ENCODE data around the gene C19orf25.

The C19orf25 gene

DNA sequence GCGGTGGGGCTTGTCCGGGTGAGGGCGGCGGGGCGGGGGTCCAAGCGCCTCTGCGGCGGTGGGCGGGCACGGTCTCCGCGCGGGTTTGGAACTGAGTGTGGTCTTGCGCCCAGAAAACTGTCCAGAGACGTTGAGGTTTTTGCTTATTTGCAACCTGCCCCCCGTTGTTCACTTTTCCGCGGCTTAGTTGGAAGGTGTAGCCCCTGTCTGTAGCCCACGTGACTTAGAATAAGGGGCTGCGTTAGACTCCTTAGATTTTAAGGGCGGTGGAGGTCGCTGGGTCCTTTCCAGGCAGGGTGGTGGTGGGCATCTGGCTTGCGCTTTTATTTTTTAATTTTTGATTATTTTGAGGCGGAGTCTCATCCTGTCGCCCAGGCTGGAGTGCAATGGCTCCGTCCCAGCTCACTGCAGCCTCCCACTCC, 40.1 kb downstream of the C19orf25 start:
- Histone ChIP-seq H3K4me1 (ENCODE audit: control insufficient read depth in 2 of 2, insufficient read depth in 2 of 2, low read length in 2 of 2) (peaks cover 13% of the 10 kb centered on the region in 2 donors), H3K27me3 (ENCODE audit: control insufficient read depth in 2 of 2, insufficient read depth in 2 of 2, low read length in 2 of 2) (no peaks in the 10 kb centered on the region), H3K36me3 (ENCODE audit: control insufficient read depth in 2 of 2, insufficient read depth in 2 of 2, low read length in 2 of 2) (peaks cover 23 to 36% of the 10 kb centered on the region in 2 donors), H3K9me3 (ENCODE audit: control insufficient read depth in 2 of 2, low read length in 2 of 2) (no peaks in the 10 kb centered on the region), H3K9ac (ENCODE audit: low read depth in 1 of 2, low read length in 2 of 2) (peak overlapping the region; percentile 76 to 86), H3K4me3 (ENCODE audit: low read length in 2 of 2) (peak overlapping the region; percentile 85 to 94), H3K27ac (ENCODE audit: low read depth in 2 of 2, low read length in 2 of 2) (peak overlapping the region; percentile 87)

GRCh38 chr19:1438035-1438932, 40.7 kb downstream of the C19orf25 start, which contains the start of gene RPS15:
TSS of gene RPS15 (plus strand) at chr19:1438396. CDS start at chr19:1438426, 30 bp downstream.
- Histone ChIP-seq H3K27me3 (ENCODE audit: control insufficient read depth in 2 of 2, insufficient read depth in 2 of 2, low read length in 2 of 2) (no peaks in the 10 kb centered on the region), H3K4me1 (ENCODE audit: control insufficient read depth in 2 of 2, insufficient read depth in 2 of 2, low read length in 2 of 2) (peaks cover 13% of the 10 kb centered on the region in 2 donors), H3K36me3 (ENCODE audit: control insufficient read depth in 2 of 2, insufficient read depth in 2 of 2, low read length in 2 of 2) (peaks cover 28 to 43% of the 10 kb centered on the region in 2 donors), H3K27ac (ENCODE audit: low read depth in 2 of 2, low read length in 2 of 2) (peak within 1 kb of the TSS; percentile 87), H3K9ac (ENCODE audit: low read depth in 1 of 2, low read length in 2 of 2) (peak within 1 kb of the TSS; percentile 76 to 86), H3K9me3 (ENCODE audit: control insufficient read depth in 2 of 2, low read length in 2 of 2) (no peaks in the 10 kb centered on the region), H3K4me3 (ENCODE audit: low read length in 2 of 2) (peak within 1 kb of the TSS; percentile 85 to 94)

DNA sequence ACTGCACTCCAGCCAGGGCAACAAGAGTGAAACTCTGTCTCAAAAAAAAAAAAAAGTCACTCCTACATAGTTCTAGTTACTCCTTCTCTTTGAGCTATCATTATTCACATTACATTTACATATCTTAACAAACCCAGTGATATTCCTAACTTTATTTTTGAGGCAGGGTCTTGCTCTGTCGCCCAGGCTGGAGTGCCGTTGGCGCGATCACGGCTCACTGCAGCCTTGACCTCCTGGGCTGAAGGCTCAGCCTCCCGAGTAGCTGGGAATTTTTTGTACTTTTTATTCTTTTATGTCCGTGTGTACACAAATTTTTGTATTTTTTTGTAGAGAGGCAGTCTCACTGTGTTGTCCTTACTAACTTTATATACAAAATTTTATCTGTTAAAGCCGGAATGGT, 41.4 kb downstream of the C19orf25 start:
- H3K36me3 ChIP-seq (ENCODE audit: control insufficient read depth in 2 of 2, insufficient read depth in 2 of 2, low read length in 2 of 2) = peaks cover 35 to 49% of the 10 kb centered on the region in 2 donors
- peak overlapping the region in 1 of 2 donors; percentile 76 for H3K9ac ChIP-seq (ENCODE audit: low read depth in 1 of 2, low read length in 2 of 2)
- H3K4me1 ChIP-seq (ENCODE audit: control insufficient read depth in 2 of 2, insufficient read depth in 2 of 2, low read length in 2 of 2) = peaks cover 13% of the 10 kb centered on the region in 2 donors
- peak overlapping the region; percentile 27 to 94 for H3K4me3 ChIP-seq (ENCODE audit: low read length in 2 of 2)
- no peaks in the 10 kb centered on the region for H3K27me3 ChIP-seq (ENCODE audit: control insufficient read depth in 2 of 2, insufficient read depth in 2 of 2, low read length in 2 of 2)
- peak overlapping the region; percentile 62 to 78 for H3K27ac ChIP-seq (ENCODE audit: low read depth in 2 of 2, low read length in 2 of 2)
- no peaks in the 10 kb centered on the region for H3K9me3 ChIP-seq (ENCODE audit: control insufficient read depth in 2 of 2, low read length in 2 of 2)

GRCh38 chr19:1435378-1435989, 43.5 kb downstream of the C19orf25 start:
- Histone ChIP-seq H3K36me3 (ENCODE audit: control insufficient read depth in 2 of 2, insufficient read depth in 2 of 2, low read length in 2 of 2) (peaks cover 34 to 44% of the 10 kb centered on the region in 2 donors), H3K27ac (ENCODE audit: low read depth in 2 of 2, low read length in 2 of 2) (no peak overlapping the region)

DNA sequence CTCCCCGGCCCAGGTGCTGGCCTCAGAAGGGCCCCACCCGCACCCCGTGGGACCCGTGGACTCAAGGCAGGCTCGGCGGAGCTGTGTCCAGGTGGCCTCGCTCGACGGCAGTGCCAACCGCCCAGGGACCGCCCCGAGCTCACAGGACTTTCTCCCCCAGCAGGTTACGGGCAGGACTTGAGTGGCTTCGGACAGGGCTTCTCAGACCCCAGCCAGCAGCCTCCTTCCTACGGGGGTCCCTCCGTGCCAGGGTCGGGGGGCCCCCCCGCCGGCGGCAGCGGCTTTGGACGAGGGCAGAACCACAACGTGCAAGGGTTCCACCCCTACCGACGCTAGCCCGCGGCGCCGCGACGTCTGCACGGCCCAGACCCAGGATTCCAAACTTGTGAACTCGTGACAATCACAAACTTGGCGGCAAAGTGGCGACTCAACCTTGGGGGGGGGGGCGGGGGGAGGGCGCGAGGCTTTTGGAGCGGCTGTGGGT, 44.4 kb downstream of the C19orf25 start:
- Histone ChIP-seq H3K9ac (ENCODE audit: low read depth in 1 of 2, low read length in 2 of 2) (no peak overlapping the region), H3K27ac (ENCODE audit: low read depth in 2 of 2, low read length in 2 of 2) (no peak overlapping the region), H3K4me1 (ENCODE audit: control insufficient read depth in 2 of 2, insufficient read depth in 2 of 2, low read length in 2 of 2) (peaks cover 8 to 12% of the 10 kb centered on the region in 2 donors), H3K4me3 (ENCODE audit: low read length in 2 of 2) (no peak overlapping the region), H3K36me3 (ENCODE audit: control insufficient read depth in 2 of 2, insufficient read depth in 2 of 2, low read length in 2 of 2) (peaks cover 33 to 41% of the 10 kb centered on the region in 2 donors), H3K9me3 (ENCODE audit: control insufficient read depth in 2 of 2, low read length in 2 of 2) (no peaks in the 10 kb centered on the region), H3K27me3 (ENCODE audit: control insufficient read depth in 2 of 2, insufficient read depth in 2 of 2, low read length in 2 of 2) (no peaks in the 10 kb centered on the region)

More at GRCh38 chr19:1435378-1435989, 43.5 kb downstream of the C19orf25 start:
- Histone ChIP-seq H3K4me3 (ENCODE audit: low read length in 2 of 2) (no peak overlapping the region), H3K9ac (ENCODE audit: low read depth in 1 of 2, low read length in 2 of 2) (no peak overlapping the region), H3K4me1 (ENCODE audit: control insufficient read depth in 2 of 2, insufficient read depth in 2 of 2, low read length in 2 of 2) (peaks cover 13% of the 10 kb centered on the region in 2 donors), H3K27me3 (ENCODE audit: control insufficient read depth in 2 of 2, insufficient read depth in 2 of 2, low read length in 2 of 2) (no peaks in the 10 kb centered on the region), H3K9me3 (ENCODE audit: control insufficient read depth in 2 of 2, low read length in 2 of 2) (no peaks in the 10 kb centered on the region)

GRCh38 chr19:1434040-1434366, 45.0 kb downstream of the C19orf25 start:
- Histone ChIP-seq H3K4me3 (ENCODE audit: low read length in 2 of 2) (no peak overlapping the region), H3K9me3 (ENCODE audit: control insufficient read depth in 2 of 2, low read length in 2 of 2) (no peaks in the 10 kb centered on the region), H3K9ac (ENCODE audit: low read depth in 1 of 2, low read length in 2 of 2) (no peak overlapping the region), H3K27me3 (ENCODE audit: control insufficient read depth in 2 of 2, insufficient read depth in 2 of 2, low read length in 2 of 2) (no peaks in the 10 kb centered on the region), H3K27ac (ENCODE audit: low read depth in 2 of 2, low read length in 2 of 2) (no peak overlapping the region), H3K4me1 (ENCODE audit: control insufficient read depth in 2 of 2, insufficient read depth in 2 of 2, low read length in 2 of 2) (peaks cover 2 to 10% of the 10 kb centered on the region in 2 donors), H3K36me3 (ENCODE audit: control insufficient read depth in 2 of 2, insufficient read depth in 2 of 2, low read length in 2 of 2) (peaks cover 38 to 45% of the 10 kb centered on the region in 2 donors)

DNA sequence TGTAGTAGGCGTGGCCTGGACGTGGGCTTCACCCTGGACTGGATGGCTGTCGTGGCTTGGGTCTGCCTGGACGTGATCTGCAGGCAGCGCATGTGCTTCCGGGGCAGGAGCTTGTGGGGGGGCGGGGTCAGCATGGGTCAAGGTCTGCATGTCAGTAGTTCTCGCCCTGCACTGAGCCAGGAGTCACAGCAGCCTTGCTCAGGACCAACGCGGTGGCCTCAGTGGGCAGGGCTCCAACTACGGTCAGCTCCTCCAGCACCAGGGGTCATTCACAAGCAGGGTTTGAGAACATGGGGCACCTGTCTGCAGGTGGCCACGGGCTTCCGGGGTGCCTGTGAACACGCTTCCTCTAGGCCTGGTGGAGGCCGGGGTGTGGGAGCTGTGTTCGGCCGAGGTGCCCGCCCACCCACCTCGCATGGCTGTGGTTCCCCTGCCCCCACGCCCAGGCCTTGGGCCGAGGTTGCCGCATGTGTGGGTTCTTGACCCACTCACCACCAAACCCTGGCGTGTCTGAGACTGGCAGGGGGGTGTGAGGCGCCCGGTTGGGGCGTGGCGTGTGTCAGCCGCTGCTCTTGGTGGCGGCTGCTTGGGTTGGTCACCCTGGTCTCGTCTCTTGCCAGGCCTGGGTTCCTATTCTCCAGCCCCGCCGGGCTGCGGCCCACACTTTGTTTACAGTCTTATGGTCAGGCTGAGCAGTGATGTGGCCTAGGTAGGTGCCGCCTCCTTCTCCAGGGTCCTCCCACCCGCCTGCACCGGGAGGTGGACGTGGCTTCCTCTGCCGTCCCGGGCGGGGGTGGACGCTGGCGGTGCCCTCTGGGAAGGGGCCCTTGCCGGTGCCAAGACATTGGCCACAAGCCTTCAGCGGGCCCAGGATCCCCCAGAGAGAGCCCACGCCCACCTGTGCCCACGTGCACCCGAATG, 45.6 kb downstream of the C19orf25 start:
- Histone ChIP-seq H3K36me3 (ENCODE audit: control insufficient read depth in 2 of 2, insufficient read depth in 2 of 2, low read length in 2 of 2) (peaks cover 42 to 50% of the 10 kb centered on the region in 2 donors), H3K9ac (ENCODE audit: low read depth in 1 of 2, low read length in 2 of 2) (no peak overlapping the region), H3K4me3 (ENCODE audit: low read length in 2 of 2) (no peak overlapping the region), H3K27ac (ENCODE audit: low read depth in 2 of 2, low read length in 2 of 2) (no peak overlapping the region), H3K4me1 (ENCODE audit: control insufficient read depth in 2 of 2, insufficient read depth in 2 of 2, low read length in 2 of 2) (peaks cover 2 to 10% of the 10 kb centered on the region in 2 donors), H3K27me3 (ENCODE audit: control insufficient read depth in 2 of 2, insufficient read depth in 2 of 2, low read length in 2 of 2) (no peaks in the 10 kb centered on the region), H3K9me3 (ENCODE audit: control insufficient read depth in 2 of 2, low read length in 2 of 2) (no peaks in the 10 kb centered on the region)

DNA sequence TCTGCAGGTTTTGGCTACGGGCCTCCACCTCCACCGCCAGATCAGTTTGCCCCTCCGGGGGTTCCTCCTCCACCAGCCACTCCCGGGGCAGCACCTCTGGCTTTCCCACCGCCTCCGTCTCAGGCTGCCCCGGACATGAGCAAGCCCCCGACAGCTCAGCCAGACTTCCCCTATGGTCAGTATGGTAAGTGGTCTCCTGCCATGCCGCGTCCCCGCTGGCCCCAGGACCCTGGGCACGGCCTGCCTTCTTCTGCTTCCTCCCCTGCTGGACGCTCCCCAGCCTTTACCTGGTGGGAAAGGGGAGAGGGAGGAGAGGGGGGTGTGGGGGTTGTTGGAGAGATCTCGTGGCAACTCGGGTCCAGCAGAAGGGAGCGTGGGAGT, 46.5 kb downstream of the C19orf25 start:
- Histone ChIP-seq H3K9ac (ENCODE audit: low read depth in 1 of 2, low read length in 2 of 2) (no peak overlapping the region), H3K4me3 (ENCODE audit: low read length in 2 of 2) (no peak overlapping the region), H3K4me1 (ENCODE audit: control insufficient read depth in 2 of 2, insufficient read depth in 2 of 2, low read length in 2 of 2) (peaks cover 2 to 5% of the 10 kb centered on the region in 2 donors), H3K36me3 (ENCODE audit: control insufficient read depth in 2 of 2, insufficient read depth in 2 of 2, low read length in 2 of 2) (peaks cover 46 to 50% of the 10 kb centered on the region in 2 donors), H3K27ac (ENCODE audit: low read depth in 2 of 2, low read length in 2 of 2) (no peak overlapping the region), H3K27me3 (ENCODE audit: control insufficient read depth in 2 of 2, insufficient read depth in 2 of 2, low read length in 2 of 2) (no peaks in the 10 kb centered on the region), H3K9me3 (ENCODE audit: control insufficient read depth in 2 of 2, low read length in 2 of 2) (no peaks in the 10 kb centered on the region)

DNA sequence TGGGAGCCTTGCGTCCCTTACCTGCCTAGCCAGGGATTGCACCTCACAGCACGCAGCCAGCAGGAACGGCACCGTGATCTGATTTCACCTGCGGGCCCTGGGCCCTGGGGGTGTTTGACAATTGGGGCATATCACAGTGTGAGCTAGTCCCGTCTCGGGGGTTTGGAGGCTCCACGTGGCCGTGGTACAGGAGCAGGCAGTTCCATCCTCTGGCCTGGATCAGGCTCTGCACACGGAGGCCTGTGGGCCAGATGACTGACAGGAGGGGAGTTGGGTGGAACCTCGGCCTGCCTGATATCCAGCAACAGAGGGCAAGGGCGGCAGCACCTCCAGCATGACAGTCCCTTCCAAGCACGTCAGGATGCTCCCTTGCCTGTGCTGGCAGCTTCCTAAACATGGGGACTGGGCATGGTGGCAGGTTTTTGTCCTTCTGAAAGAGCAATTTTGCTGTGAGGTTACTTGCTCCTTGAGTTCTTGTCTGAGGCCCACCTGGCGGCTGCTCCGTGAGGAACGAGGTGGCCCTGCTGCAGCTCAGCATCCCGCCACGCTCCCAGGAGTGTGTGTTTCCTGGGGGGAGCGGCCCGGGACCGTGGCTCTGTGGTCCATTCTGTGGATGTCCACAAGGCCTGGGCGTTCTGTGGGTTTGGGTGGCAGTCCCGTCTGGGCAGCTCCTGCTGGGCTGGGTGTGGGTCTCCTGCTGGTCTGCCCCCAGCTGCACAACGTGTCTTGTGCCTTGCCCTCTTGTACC, 47.1 kb downstream of the C19orf25 start:
- Histone ChIP-seq H3K27me3 (ENCODE audit: control insufficient read depth in 2 of 2, insufficient read depth in 2 of 2, low read length in 2 of 2) (no peaks in the 10 kb centered on the region), H3K36me3 (ENCODE audit: control insufficient read depth in 2 of 2, insufficient read depth in 2 of 2, low read length in 2 of 2) (peaks cover 49 to 50% of the 10 kb centered on the region in 2 donors), H3K4me3 (ENCODE audit: low read length in 2 of 2) (no peak overlapping the region)

More for the DNA sequence above, 47.1 kb downstream of the C19orf25 start:
- Histone ChIP-seq H3K27ac (ENCODE audit: low read depth in 2 of 2, low read length in 2 of 2) (no peak overlapping the region), H3K9ac (ENCODE audit: low read depth in 1 of 2, low read length in 2 of 2) (no peak overlapping the region), H3K9me3 (ENCODE audit: control insufficient read depth in 2 of 2, low read length in 2 of 2) (no peaks in the 10 kb centered on the region), H3K4me1 (ENCODE audit: control insufficient read depth in 2 of 2, insufficient read depth in 2 of 2, low read length in 2 of 2) (peaks cover 2 to 4% of the 10 kb centered on the region in 2 donors)

Measured in mucosa of rectum (tissue), 2 donors.